Duodenal mucosa (tissue), 2 donors: ENCODE results near the gene WIPF1.

Experiments
- H3K27ac ChIP-seq: one replicate; pipeline ENCODE4 v1.7.0; 2013; ENCODE audit warnings: low read depth, low read length
- H3K27me3 ChIP-seq, 2 donors: one replicate each; pipeline ENCODE4 v1.7.0; 2013; ENCODE audit warnings: low read length in 2 of 2, control low read depth in 1 of 2; ENCODE audit not compliant: insufficient read depth in 2 of 2, control insufficient read depth in 1 of 2
- H3K36me3 ChIP-seq, 2 donors: one replicate each; pipeline ENCODE4 v1.7.0; 2013; ENCODE audit warnings: low read length in 2 of 2, control low read depth in 1 of 2; ENCODE audit not compliant: insufficient read depth in 2 of 2, control insufficient read depth in 1 of 2
- H3K4me1 ChIP-seq, 2 donors: one replicate each; pipeline ENCODE4 v1.7.0; 2013; ENCODE audit warnings: low read length in 2 of 2, control low read depth in 1 of 2; ENCODE audit not compliant: insufficient read depth in 2 of 2, control insufficient read depth in 1 of 2
- H3K4me3 ChIP-seq, 2 donors: one replicate each; pipeline ENCODE4 v1.7.0; 2013; ENCODE audit warnings: low read length in 2 of 2, low read depth in 1 of 2
- H3K9ac ChIP-seq, 2 donors: one replicate each; pipeline ENCODE4 v1.7.0; 2013; ENCODE audit warnings: low read length in 2 of 2, low read depth in 1 of 2
- H3K9me3 ChIP-seq, 2 donors: one replicate each; pipeline ENCODE4 v1.7.0; 2013; ENCODE audit warnings: low read length in 2 of 2, control low read depth in 1 of 2; ENCODE audit not compliant: control insufficient read depth in 1 of 2

WIPF1 gene

DNA sequence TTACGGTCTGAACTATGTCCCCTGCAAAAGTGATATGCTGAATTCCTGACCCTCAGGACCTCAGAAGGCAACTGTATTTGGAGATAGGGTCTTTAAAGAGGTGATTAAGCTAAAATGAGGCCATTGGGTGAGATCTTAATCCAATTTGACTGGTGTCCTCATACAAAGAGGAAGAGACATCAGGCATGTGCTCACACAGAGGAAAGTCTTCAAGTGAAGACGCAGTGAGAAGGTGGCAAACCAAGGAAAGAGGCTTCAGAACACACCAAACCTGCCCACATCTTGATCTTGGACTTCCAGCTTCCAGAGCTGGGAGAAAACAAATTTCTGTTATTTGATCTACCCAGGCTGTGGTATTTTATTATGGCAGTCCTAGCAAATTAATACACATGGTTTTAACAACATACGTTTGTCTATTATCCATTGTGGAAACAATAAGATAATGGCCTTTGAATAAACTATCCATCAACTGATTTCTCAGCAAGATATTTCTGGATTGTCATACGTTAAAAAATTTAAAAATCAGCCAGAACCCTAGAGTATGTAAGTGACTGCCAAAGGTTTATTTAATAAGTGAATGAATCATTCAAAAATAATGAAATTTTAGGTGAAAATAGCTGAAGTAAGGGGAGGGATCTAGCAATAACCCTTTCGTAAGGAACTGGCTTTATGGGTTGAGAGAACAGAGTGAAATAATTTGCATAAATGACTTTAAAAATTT, 6.5 kb downstream of the WIPF1 start:
- H3K4me3 ChIP-seq: no peak overlapping the region

DNA sequence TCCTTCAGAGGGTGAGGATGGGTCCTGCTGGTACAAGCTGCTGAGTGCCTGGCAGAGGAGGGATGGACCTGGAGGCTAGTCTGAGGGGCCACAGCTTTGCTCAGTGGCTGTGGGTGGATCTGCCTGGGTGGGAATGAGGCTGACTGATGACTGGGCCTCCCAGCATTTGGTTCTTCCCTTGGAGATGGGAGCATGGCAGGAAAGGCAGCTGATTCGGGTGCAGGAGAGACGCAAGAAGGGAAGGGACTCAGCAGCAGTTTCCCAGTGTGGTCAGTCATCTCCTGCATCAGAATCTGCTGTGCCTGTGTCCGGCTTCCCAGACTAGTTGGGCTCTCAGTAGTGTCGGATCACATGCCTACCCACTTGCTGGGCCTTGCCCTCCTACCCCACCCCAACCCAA, 7.3 kb downstream of the WIPF1 start:
- H3K27me3 ChIP-seq: no peaks in the 10 kb centered on the region
- H3K27ac ChIP-seq: no peak overlapping the region
- H3K4me1 ChIP-seq: peaks cover 32 to 48% of the 10 kb centered on the region in 2 donors
- peaks cover 0 to 5% of the 10 kb centered on the region in 2 donors for H3K36me3 ChIP-seq
- no peak overlapping the region for H3K9ac ChIP-seq
- H3K4me3 ChIP-seq: no peak overlapping the region
- H3K9me3 ChIP-seq: no peaks in the 10 kb centered on the region

More for the DNA sequence above, 6.5 kb downstream of the WIPF1 start:
- no peaks in the 10 kb centered on the region for H3K9me3 ChIP-seq
- H3K27me3 ChIP-seq: no peaks in the 10 kb centered on the region
- peaks cover 27 to 48% of the 10 kb centered on the region in 2 donors for H3K4me1 ChIP-seq
- no peak overlapping the region for H3K9ac ChIP-seq
- H3K36me3 ChIP-seq: peaks cover 0 to 5% of the 10 kb centered on the region in 2 donors
- H3K27ac ChIP-seq: no peak overlapping the region

DNA sequence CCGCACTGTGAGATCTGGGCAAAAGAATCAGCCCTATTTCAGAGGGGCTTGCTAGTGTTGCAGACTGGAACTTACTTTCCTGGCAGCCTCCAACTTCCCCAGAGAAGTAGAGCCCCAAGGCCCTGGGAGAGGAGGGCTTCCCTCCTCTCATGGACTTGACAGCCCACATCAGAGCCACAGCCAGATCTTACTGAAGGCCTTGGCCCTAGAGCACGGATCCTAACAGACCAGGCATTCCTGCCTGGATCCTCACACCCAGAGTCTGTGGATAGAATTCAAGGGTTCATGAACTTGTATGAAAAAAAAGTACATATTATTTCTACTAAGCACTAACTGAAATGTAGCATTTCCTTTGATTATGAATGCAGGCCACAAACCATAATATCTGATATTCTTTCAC, 8.3 kb downstream of the WIPF1 start:
- Histone ChIP-seq H3K9me3 (no peaks in the 10 kb centered on the region), H3K36me3 (peaks cover 5 to 7% of the 10 kb centered on the region in 2 donors), H3K27me3 (no peaks in the 10 kb centered on the region), H3K27ac (no peak overlapping the region), H3K9ac (peak overlapping the region in 1 of 2 donors; percentile 24), H3K4me1 (peaks cover 32 to 47% of the 10 kb centered on the region in 2 donors), H3K4me3 (no peak overlapping the region)

DNA sequence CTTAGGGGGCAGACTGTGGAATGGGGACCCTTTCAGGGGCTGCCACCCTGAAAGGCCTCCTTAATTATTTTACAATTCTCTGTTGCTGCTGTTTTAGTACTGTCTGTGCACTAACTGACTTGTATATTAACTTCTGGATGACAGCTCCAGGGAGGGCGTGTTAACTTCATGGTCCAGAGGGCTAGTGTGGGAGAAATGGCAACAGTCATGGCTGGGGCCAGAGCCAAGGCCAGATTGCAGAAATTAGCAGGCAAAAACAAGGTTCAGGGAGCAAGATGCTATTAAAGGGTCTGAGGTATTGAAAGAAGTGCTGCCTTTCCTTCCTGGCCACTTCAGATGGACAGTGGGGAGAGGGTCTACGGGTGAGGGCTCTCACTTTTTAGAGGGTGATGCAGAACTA, 9.1 kb downstream of the WIPF1 start:
- Histone ChIP-seq H3K27ac (no peak overlapping the region), H3K9me3 (no peaks in the 10 kb centered on the region), H3K27me3 (no peaks in the 10 kb centered on the region), H3K9ac (peak overlapping the region in 1 of 2 donors; percentile 12), H3K4me3 (no peak overlapping the region), H3K36me3 (peaks cover 5 to 15% of the 10 kb centered on the region in 2 donors), H3K4me1 (peaks cover 32 to 45% of the 10 kb centered on the region in 2 donors)

DNA sequence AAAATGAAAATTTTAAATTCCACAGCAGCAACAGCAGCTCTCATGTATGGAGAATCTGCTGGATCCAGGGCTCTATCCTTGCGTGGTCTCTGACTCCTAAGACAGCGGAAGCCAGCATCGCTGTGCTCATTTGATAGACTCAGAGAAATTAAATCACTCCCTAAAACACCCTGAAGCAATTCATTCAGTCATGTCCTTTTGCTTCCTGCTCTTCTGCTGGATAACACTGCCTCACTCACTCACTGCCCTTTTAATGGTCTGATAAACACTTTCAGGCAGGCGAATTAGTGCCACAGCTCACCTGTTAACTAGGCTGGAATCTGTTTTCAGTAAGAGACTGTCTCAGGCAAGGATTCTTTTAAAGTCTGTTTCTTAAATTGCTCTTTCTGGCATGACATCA, 10.0 kb downstream of the WIPF1 start:
- peaks cover 5 to 23% of the 10 kb centered on the region in 2 donors for H3K36me3 ChIP-seq
- H3K27me3 ChIP-seq: no peaks in the 10 kb centered on the region
- no peak overlapping the region for H3K4me3 ChIP-seq
- H3K9me3 ChIP-seq: no peaks in the 10 kb centered on the region
- peaks cover 32 to 45% of the 10 kb centered on the region in 2 donors for H3K4me1 ChIP-seq
- no peak overlapping the region for H3K9ac ChIP-seq
- H3K27ac ChIP-seq: no peak overlapping the region

DNA sequence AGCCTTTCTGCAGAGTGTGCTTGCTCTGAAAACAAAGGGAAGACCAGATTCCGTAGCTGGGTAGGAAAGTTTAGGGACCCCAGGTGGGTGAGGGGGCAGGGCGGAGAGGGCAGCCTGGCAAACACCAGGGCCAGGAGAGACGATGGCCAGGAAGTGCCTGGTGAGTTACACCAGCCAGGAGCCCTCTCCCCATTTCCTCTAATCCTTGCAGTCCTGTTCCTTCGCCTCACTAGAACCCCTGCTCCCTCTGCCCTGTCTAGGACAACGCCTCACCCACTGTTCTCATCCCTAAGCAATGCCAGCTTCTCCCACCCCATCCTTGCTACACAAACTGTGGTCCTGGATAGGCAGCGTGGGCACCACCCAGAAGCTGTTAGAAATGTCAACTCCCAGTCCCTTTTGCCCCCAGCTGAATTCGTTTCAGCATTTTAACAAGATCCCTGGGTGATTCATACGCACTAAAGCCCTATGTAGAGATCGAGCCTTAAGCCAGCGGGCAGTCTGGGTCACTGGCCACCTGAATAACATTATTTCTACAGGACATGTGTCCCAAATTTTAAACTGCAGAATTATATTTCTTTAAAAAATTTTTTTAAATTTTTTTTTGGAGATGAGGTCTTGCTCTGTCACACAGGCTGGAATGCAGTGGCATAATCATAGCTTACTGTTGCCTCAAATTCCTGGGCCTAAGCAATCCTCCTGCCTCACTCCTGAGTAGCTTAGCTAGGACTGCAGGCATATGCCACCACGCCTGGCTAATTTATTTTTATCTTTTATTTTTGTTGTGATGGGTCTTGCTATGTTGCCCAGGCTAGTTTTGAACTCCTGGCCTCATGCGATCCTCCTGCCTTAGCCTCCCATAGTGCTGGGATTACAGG, 10.9 kb downstream of the WIPF1 start:
- H3K27ac ChIP-seq: no peak overlapping the region
- H3K4me3 ChIP-seq: no peak overlapping the region
- H3K9ac ChIP-seq: no peak overlapping the region
- no peaks in the 10 kb centered on the region for H3K27me3 ChIP-seq
- H3K36me3 ChIP-seq: peaks cover 5 to 23% of the 10 kb centered on the region in 2 donors
- peaks cover 30 to 40% of the 10 kb centered on the region in 2 donors for H3K4me1 ChIP-seq
- no peaks in the 10 kb centered on the region for H3K9me3 ChIP-seq

DNA sequence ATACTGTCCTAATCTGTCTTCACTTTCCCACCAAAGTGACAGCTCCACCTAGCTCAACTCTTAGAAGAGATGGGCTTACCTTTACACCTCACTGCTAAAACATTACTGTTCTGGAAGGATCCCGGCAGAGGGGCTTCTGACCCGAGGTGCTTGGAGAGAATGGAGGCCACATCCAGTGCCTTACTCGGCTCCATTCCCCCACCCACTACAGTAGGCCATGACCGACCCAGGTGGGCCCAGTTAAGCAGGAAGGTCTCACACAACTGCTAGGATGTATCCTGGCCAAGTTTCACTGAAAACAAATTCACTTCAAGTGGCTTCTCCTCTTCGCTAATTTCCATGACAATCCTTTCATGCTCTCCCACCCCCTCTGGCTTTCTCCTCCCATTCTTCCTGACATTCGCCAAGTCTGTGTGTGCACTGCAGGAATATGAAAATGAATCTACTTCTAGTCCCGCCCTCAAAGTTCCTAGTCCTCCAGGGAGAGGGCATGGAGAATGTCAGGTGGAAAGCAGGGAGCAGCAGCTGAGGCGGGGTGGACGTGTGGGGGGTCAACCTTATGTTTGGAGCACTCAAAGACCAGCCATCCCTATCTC, 11.8 kb downstream of the WIPF1 start:
- no peaks in the 10 kb centered on the region for H3K27me3 ChIP-seq
- H3K9ac ChIP-seq: no peak overlapping the region
- no peak overlapping the region for H3K4me3 ChIP-seq
- no peaks in the 10 kb centered on the region for H3K9me3 ChIP-seq
- H3K4me1 ChIP-seq: peaks cover 22 to 33% of the 10 kb centered on the region in 2 donors
- peaks cover 5 to 24% of the 10 kb centered on the region in 2 donors for H3K36me3 ChIP-seq
- H3K27ac ChIP-seq: no peak overlapping the region

DNA sequence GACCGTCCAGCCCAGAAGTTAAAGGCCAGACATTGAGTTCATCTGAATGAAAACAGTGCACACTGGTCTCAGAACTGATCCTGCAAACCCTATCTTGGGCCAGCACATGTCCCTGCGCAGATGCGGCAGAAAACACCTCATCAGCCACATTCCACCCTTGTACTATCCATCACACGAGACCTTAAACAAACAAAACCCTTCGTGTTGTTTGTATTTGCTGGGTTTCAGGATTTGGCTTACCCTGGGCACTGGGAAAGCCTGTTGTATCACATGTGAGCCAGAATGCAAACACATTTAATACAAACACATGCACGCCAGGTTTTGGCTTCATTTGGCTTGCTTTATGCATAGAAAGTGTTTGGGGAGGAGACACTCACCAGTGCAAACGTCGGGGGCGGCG, 12.5 kb downstream of the WIPF1 start:
- Histone ChIP-seq H3K4me3 (no peak overlapping the region), H3K9me3 (no peaks in the 10 kb centered on the region), H3K36me3 (peaks cover 5 to 26% of the 10 kb centered on the region in 2 donors), H3K9ac (no peak overlapping the region), H3K27ac (no peak overlapping the region), H3K27me3 (no peaks in the 10 kb centered on the region), H3K4me1 (peaks cover 21 to 27% of the 10 kb centered on the region in 2 donors)

DNA sequence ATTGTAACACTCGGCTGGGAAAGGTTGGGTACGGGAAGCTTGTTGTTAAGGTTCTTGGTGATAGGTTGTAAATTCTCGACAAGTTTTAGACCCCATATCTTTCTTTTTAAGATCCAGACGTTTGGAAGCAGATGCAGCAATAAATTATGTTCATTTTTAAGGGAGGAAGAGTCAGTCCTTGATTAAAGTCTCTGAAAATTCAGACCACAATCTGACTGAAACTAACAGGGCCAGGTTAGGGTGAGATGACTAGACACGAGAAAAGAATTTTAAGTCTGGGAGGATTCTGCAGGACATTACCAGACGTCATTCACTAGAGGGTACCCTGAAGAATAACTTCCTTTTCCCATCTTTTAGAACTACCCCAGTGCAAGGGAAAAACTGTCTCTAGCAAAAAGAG, 16.1 kb downstream of the WIPF1 start:
- H3K36me3 ChIP-seq: peaks cover 0 to 31% of the 10 kb centered on the region in 2 donors
- H3K9me3 ChIP-seq: no peaks in the 10 kb centered on the region
- H3K27ac ChIP-seq: no peak overlapping the region
- no peak overlapping the region for H3K9ac ChIP-seq
- H3K4me1 ChIP-seq: peaks cover 3 to 14% of the 10 kb centered on the region in 2 donors
- H3K27me3 ChIP-seq: no peaks in the 10 kb centered on the region
- no peak overlapping the region for H3K4me3 ChIP-seq

DNA sequence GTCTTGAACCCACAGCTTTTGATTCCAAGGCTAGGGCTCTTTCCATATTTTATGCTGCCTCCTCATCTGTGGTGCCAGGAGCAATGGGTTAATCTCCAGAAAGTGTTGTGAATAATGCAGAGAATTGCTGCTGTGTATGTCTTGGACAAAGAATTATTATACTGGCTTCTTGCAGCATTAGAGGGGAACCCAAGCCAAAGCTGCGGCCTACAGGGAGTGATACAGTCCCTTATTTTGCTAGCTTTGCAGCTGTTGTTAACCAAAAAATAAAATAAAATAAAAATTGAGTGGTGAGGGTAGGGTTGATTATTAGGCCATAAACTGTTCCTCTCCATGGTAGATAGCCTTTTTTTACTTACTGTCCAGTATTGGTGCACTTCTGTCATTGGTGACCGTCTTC, 16.7 kb downstream of the WIPF1 start:
- no peaks in the 10 kb centered on the region for H3K9me3 ChIP-seq
- H3K4me3 ChIP-seq: no peak overlapping the region
- no peak overlapping the region for H3K9ac ChIP-seq
- H3K27me3 ChIP-seq: no peaks in the 10 kb centered on the region
- peaks cover 0 to 31% of the 10 kb centered on the region in 2 donors for H3K36me3 ChIP-seq
- peaks cover 0 to 13% of the 10 kb centered on the region in 2 donors for H3K4me1 ChIP-seq
- no peak overlapping the region for H3K27ac ChIP-seq
